SK-N-MC (cell line): ENCODE measurements around the gene ANLN.
"Not testable (repeated sequence)": the region's sequence is repeated elsewhere in the genome, so short reads cannot be mapped to it uniquely, and the experiment has no call there.

Source experiments
- EZH2 ChIP-seq: fragments of 200-600 bp; sonication (generic); IDR thresholded peaks from one replicate; pipeline ENCODE4 v1.6.1; 2017; ENCODE audit warnings: antibody characterized with exemption
- POLR2AphosphoS5 ChIP-seq: IDR thresholded peaks from 2 replicates; pipeline ENCODE4 v1.6.1; 2012; ENCODE audit warnings: mild to moderate bottlenecking, low read depth, low read length, borderline replicate concordance

DNA sequence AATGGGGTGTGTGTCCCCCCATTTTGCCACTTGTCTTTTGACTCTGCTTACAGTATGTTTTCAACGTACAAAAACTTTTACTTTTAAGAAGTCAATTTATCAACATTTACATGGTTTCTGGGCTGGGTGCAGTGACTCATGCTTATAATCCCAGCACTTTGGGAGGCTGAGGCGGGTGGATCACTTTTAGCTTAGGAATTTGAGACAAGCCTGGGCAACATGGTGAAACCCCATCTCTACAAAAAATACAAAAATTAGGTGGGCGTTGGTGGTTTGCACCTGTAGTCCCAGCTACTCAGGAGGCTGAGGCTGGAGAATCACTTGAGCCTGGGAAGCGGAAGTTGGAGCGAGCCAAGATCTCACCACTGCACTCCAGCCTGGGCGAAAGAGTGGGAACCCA lies 107.5 kb downstream of the ANLN start:
- TF ChIP-seq EZH2, POLR2AphosphoS5: not testable (repeated sequence)
